BE2C (cell line): ENCODE data around the gene DDC.

Source experiments
- DNase-seq: peaks from one replicate; pipeline ENCODE4 v3.0.0-alpha.2; 2020
- H3K27me3 ChIP-seq: fragments of 250-450 bp; sonication (Bioruptor Pico); 2 replicates; pipeline ENCODE4 v1.5.1; 2020; ENCODE audit warnings: mild to moderate bottlenecking
- H3K36me3 ChIP-seq: fragments of 250-450 bp; sonication (Bioruptor Pico); 2 replicates; pipeline ENCODE4 v1.5.1; 2020; ENCODE audit warnings: mild to moderate bottlenecking
- H3K4me1 ChIP-seq: fragments of 250-450 bp; sonication (Bioruptor Pico); 2 replicates; pipeline ENCODE4 v1.5.1; 2020
- H3K4me3 ChIP-seq: 2 replicates; pipeline ENCODE4 v1.5.1; 2011; ENCODE audit warnings: low read depth, low read length
- H3K9me3 ChIP-seq: fragments of 250-450 bp; sonication (Bioruptor Pico); 2 replicates; pipeline ENCODE4 v1.5.1; 2020
- CTCF ChIP-seq: IDR thresholded peaks from 2 replicates; pipeline ENCODE4 v1.5.1; 2012; ENCODE audit warnings: mild to moderate bottlenecking, low read depth, low read length

The DDC gene

GRCh38 chr7:50474382-50475160 lies 90.6 kb downstream of the DDC start:
- DNase-seq = no peak
- Histone ChIP-seq H3K4me1 (peaks cover 9% of the 10 kb centered on the region), H3K9me3 (no peaks in the 10 kb centered on the region; the same call in 1 of the 2 replicates), H3K36me3 (peaks cover 53% of the 10 kb centered on the region), H3K4me3 (no peak overlapping the region), H3K27me3 (no peaks in the 10 kb centered on the region)
- TF ChIP-seq CTCF = no peak

- H3K9me3 ChIP-seq = no peaks in the 10 kb centered on the region; the same call in 1 of the 2 replicates
- no peak for DNase-seq
- no peak for TF ChIP-seq CTCF
These were observed 91.7 kb downstream of the DDC start for GRCh38 chr7:50473531-50473930.

GRCh38 chr7:50472427-50472826 lies 92.8 kb downstream of the DDC start:
- Histone ChIP-seq H3K4me3 (no peak overlapping the region), H3K27me3 (no peaks in the 10 kb centered on the region), H3K36me3 (peaks cover 44% of the 10 kb centered on the region), H3K4me1 (peaks cover 20% of the 10 kb centered on the region), H3K9me3 (no peaks in the 10 kb centered on the region; the same call in 1 of the 2 replicates)
- no peak for DNase-seq
- TF ChIP-seq CTCF = no peak

More at GRCh38 chr7:50473531-50473930, 91.7 kb downstream of the DDC start:
- no peaks in the 10 kb centered on the region for H3K27me3 ChIP-seq
- no peak overlapping the region for H3K4me3 ChIP-seq
- peaks cover 11% of the 10 kb centered on the region for H3K4me1 ChIP-seq
- peaks cover 43% of the 10 kb centered on the region for H3K36me3 ChIP-seq

- H3K36me3 ChIP-seq = peaks cover 45% of the 10 kb centered on the region
- H3K4me1 ChIP-seq = peaks cover 21% of the 10 kb centered on the region
- no peaks in the 10 kb centered on the region; the same call in 1 of the 2 replicates for H3K9me3 ChIP-seq
- TF ChIP-seq CTCF = no peak
- no peaks in the 10 kb centered on the region for H3K27me3 ChIP-seq
- H3K4me3 ChIP-seq = no peak overlapping the region
- no peak for DNase-seq
These were observed 93.2 kb downstream of the DDC start for GRCh38 chr7:50471970-50472369.

- peaks cover 21% of the 10 kb centered on the region for H3K4me1 ChIP-seq
- no peaks in the 10 kb centered on the region; the same call in 1 of the 2 replicates for H3K9me3 ChIP-seq
- H3K27me3 ChIP-seq = no peaks in the 10 kb centered on the region
- DNase-seq = peak; percentile 50
- no peak for TF ChIP-seq CTCF
- no peak overlapping the region for H3K4me3 ChIP-seq
- H3K36me3 ChIP-seq = peaks cover 45% of the 10 kb centered on the region
These were observed 94.7 kb downstream of the DDC start for GRCh38 chr7:50470250-50471163.

GRCh38 chr7:50469181-50469580 lies 96.0 kb downstream of the DDC start:
- H3K4me1 ChIP-seq = peaks cover 21% of the 10 kb centered on the region
- TF ChIP-seq CTCF = no peak

More at GRCh38 chr7:50469181-50469580, 96.0 kb downstream of the DDC start:
- DNase-seq = no peak
- Histone ChIP-seq H3K9me3 (no peaks in the 10 kb centered on the region; the same call in 1 of the 2 replicates), H3K36me3 (peaks cover 50% of the 10 kb centered on the region), H3K4me3 (no peak overlapping the region), H3K27me3 (no peaks in the 10 kb centered on the region)
